Sigmoid colon (tissue), 7 donors: Measurements from ENCODE around the gene TMCC2. TPM values are rescaled to one million over a fixed set of nuclear protein-coding genes. Genes with fewer than 3 reads are reported as not detected.

ENCODE experiments used
- DNase-seq: peaks from one replicate; pipeline ENCODE4 v3.0.0-alpha.2; 2019
- H3K27ac ChIP-seq, 4 donors: fragments of 200-600 bp; sonication (generic); one replicate each; pipeline ENCODE4 v1.5.1; 2016 to 2019; ENCODE audit warnings: mild to moderate bottlenecking in 1 of 4
- H3K27me3 ChIP-seq, 3 donors: fragments of 200-600 bp; sonication (generic); one replicate each; pipeline ENCODE4 v1.5.1; 2019; ENCODE audit warnings: mild to moderate bottlenecking in 1 of 3
- H3K36me3 ChIP-seq, 4 donors: fragments of 200-600 bp; sonication (generic); one replicate each; pipeline ENCODE4 v1.5.1; 2016 to 2019
- H3K4me1 ChIP-seq, 4 donors: fragments of 200-600 bp; sonication (generic); one replicate each; pipeline ENCODE4 v1.5.1; 2017 to 2019
- H3K4me3 ChIP-seq, 4 donors: fragments of 200-600 bp; sonication (generic); one replicate each; pipeline ENCODE4 v1.5.1; 2017 to 2019; ENCODE audit warnings: mild to moderate bottlenecking in 2 of 4, moderate library complexity in 1 of 4
- H3K9me3 ChIP-seq, 4 donors: fragments of 200-600 bp in 3 of 4; sonication (generic) in 3 of 4; one replicate each; pipeline versions ENCODE4 v1.5.1 to v1.6.1; 2013 to 2019
- CTCF ChIP-seq, 4 experiments: fragments of 450-650 bp in 3 of 4; fragments of 200-600 bp in 1 of 4; IDR thresholded peaks; one replicate each; pipeline ENCODE4 v1.5.1; 2016 to 2019; ENCODE audit warnings: antibody characterized with exemption in 4 of 4, mild to moderate bottlenecking in 3 of 4, moderate library complexity in 2 of 4
- EP300 ChIP-seq, 4 donors: sonication (generic); formaldehyde crosslinking; IDR thresholded peaks; one replicate each; pipeline ENCODE4 v1.6.1; 2017; ENCODE audit warnings: antibody characterized with exemption in 4 of 4
- POLR2A ChIP-seq, 2 donors: fragments of 450-650 bp; IDR thresholded peaks; one replicate each; pipeline ENCODE4 v1.6.1; 2016; ENCODE audit warnings: antibody characterized with exemption in 2 of 2, mild to moderate bottlenecking in 2 of 2, moderate library complexity in 2 of 2
- POLR2AphosphoS5 ChIP-seq, 4 donors: sonication (generic); formaldehyde crosslinking; IDR thresholded peaks; one replicate each; pipeline ENCODE4 v1.6.1; 2017; ENCODE audit warnings: antibody characterized with exemption in 4 of 4
- WGBS, 2 donors: extraction: QIAGEN DNeasy Blood & Tissue Kit; methylation state at CpG; one replicate each; pipeline ENCODE4 v1.1.7; 2013; 5-methylcytosine and 5-hydroxymethylcytosine counted together
- intact Hi-C: fragments of 100-400 bp; cut with DNase I; formaldehyde crosslinking; loops from one replicate; pipeline ENCODE4 v1.15.1; 2023
- polyA plus RNA-seq, 3 donors: library from polyadenylated mRNA; stranded (reverse); fragments of 200-250 nt; gene quantifications; one replicate each; pipeline ENCODE4 v1.2.3, GENCODE V29; 2013
- total RNA-seq, 4 donors: library from RNA; depleted of rRNA; stranded (reverse); fragments of >200 nt; gene quantifications; one replicate each; pipeline ENCODE4 v1.1.0, GENCODE V29; 2016
- donor health status: healthy with polysubstance abuse.
- donor health status: Bipolar disorder and iron deficiency.
- donor health status: healthy.

The TMCC2 gene
- total and polyA plus RNA-seq, 7 donors: 1.1 to 6.4 (median 5.2) TPM; not detected in 2

DNA sequence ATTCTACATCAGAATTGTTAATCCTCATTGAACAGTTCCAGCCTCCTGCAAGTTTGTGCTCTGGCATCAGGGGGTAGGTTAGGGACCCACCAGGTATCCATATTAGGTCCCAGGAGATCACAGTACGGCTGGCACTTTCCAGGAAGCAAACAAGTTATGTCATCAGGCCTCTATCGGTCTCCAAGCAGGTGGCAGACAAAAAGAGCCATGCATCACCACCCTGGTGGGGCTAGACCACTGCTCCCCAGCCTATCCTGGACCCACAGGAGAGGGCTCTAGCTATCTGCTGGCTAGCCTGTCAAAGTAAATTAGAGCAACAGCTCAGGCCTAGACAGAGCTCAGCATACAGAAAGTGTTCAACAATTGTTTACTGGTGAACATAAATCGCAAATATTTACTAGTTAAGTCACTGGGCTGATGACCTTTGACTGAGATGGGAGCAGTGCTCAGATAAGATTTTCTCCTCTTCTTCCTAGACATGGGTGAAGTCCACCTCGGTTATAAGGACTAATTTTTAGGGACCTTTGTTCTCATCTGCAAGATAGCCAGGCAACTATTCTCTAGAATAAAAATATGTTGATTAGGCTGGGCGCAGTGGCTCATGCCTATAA lies 87.4 kb downstream of the TMCC2 start:
- H3K9me3 ChIP-seq: no peaks in the 10 kb centered on the region
- TF ChIP-seq POLR2AphosphoS5 (IDR thresholded peaks at IDR 0.05) (no peak), CTCF (IDR thresholded peaks at IDR 0.05) (no peak), EP300 (IDR thresholded peaks at IDR 0.05) (no peak), POLR2A (IDR thresholded peaks at IDR 0.05) (no peak)
- no peak for DNase-seq
- 22 to 60% methylated on average over 5 of the region's 5 CpGs for WGBS, 2 donors
- H3K27me3 ChIP-seq: no peaks in the 10 kb centered on the region
- peaks cover 0 to 6% (median 0%) of the 10 kb centered on the region in 4 donors for H3K36me3 ChIP-seq
- H3K4me1 ChIP-seq: peaks cover 0 to 51% (median 21%) of the 10 kb centered on the region in 4 donors
- H3K4me3 ChIP-seq: no peak overlapping the region
- no peak overlapping the region for H3K27ac ChIP-seq
- intact Hi-C loops: no loop called here

DNA sequence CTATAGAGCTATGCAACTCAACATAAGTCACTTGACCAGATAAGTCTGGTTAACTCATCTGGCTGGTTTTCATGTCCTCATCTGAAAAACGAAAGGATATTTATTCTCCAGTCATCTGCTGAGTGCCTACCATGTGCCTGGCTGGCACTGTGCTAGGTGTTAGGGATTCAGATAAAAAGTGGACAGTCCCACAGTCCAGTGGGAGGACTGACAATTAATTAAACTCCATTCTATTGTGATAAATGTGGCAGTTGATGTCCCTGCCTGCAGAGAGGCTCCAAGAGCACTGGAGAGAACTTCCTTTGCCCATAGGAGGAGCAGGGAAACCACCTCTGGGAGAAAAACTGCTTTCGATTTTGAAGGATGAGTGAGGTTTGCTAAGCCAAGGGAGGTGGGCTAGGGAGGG lies 88.4 kb downstream of the TMCC2 start:
- 5 to 23% methylated on average over 2 of the region's 2 CpGs for WGBS, 2 donors
- Histone ChIP-seq H3K27me3 (no peaks in the 10 kb centered on the region), H3K4me1 (peaks cover 0 to 59% (median 30%) of the 10 kb centered on the region in 4 donors), H3K36me3 (peaks cover 0 to under 1% (median 0%) of the 10 kb centered on the region in 4 donors), H3K9me3 (no peaks in the 10 kb centered on the region), H3K27ac (no peak overlapping the region), H3K4me3 (no peak overlapping the region)
- no peak for DNase-seq
- intact Hi-C loops: no loop called here
- TF ChIP-seq POLR2A (IDR thresholded peaks at IDR 0.05): no peak
- no peak for TF ChIP-seq CTCF (IDR thresholded peaks at IDR 0.05)
- TF ChIP-seq EP300 (IDR thresholded peaks at IDR 0.05): no peak
- TF ChIP-seq POLR2AphosphoS5 (IDR thresholded peaks at IDR 0.05): no peak

DNA sequence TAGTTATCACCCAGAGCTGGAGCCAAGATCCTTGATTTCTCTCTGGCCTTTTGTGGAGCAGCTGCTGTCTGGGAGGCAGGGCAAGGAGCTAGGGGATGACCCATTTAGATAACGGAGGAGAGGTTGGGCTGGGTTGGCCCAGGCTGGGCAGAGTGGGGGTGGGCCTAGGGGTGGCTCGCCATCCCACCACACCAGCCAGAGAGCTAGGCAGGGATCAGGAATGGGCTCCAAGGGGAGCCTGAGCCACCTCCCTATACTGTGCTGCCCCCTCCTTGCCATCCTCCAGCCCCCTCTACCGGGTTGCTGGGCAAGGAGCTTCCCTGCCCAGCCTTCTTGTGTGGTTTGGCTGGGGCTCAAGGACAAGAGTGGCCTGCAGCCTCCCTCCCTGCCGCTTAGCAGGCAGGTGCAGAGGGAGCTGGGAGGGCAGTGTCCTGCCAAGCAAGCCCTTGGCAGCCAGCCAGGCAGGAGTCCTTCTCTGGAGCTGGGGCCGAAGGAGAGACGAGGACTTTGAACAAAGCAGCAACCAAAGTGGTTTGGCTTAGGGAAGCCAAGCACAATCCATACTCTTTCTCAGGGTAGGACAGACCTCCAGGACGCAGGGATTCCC lies 89.7 kb downstream of the TMCC2 start:
- no peak overlapping the region for H3K4me3 ChIP-seq
- TF ChIP-seq CTCF (IDR thresholded peaks at IDR 0.05) (no peak), EP300 (IDR thresholded peaks at IDR 0.05) (no peak), POLR2AphosphoS5 (IDR thresholded peaks at IDR 0.05) (no peak), POLR2A (IDR thresholded peaks at IDR 0.05) (no peak)
- no peaks in the 10 kb centered on the region for H3K36me3 ChIP-seq
- intact Hi-C loops: no loop called here
- H3K27me3 ChIP-seq: no peaks in the 10 kb centered on the region
- no peaks in the 10 kb centered on the region for H3K9me3 ChIP-seq
- DNase-seq: no peak
- peaks cover 4 to 66% (median 34%) of the 10 kb centered on the region in 4 donors for H3K4me1 ChIP-seq
- WGBS, 2 donors: 13 to 47% methylated on average over 7 of the region's 7 CpGs
- H3K27ac ChIP-seq: peak overlapping the region in 1 of 4 donors; percentile 7

- Histone ChIP-seq H3K27ac (peak overlapping the region in 1 of 4 donors; percentile 43), H3K4me3 (no peak overlapping the region), H3K27me3 (no peaks in the 10 kb centered on the region), H3K36me3 (no peaks in the 10 kb centered on the region), H3K9me3 (no peaks in the 10 kb centered on the region), H3K4me1 (peaks cover 4 to 63% (median 32%) of the 10 kb centered on the region in 4 donors)
- no peak for DNase-seq
- no peak for TF ChIP-seq POLR2AphosphoS5 (IDR thresholded peaks at IDR 0.05)
- no peak for TF ChIP-seq POLR2A (IDR thresholded peaks at IDR 0.05)
- TF ChIP-seq EP300 (IDR thresholded peaks at IDR 0.05): no peak
- TF ChIP-seq CTCF (IDR thresholded peaks at IDR 0.05): no peak
- intact Hi-C loops: no loop called here
- 20 to 62% methylated on average over 6 of the region's 6 CpGs for WGBS, 2 donors
Observed at GRCh38 chr1:205318231-205318991, 90.7 kb downstream of the TMCC2 start.
